GM12878 (cell line): ENCODE data around the gene RPL10. TPM values are rescaled to one million over a fixed set of nuclear protein-coding genes. Genes with fewer than 3 reads are reported as not detected.

ENCODE experiments used
- ATAC-seq: fragments of 200-7000 bp; cut with Tn5 transposase; 3 replicates; pipeline ENCODE4 v1.9.1; 2020; ENCODE audit warnings: mild to moderate bottlenecking, moderate library complexity
- BruUV-seq: library from RNA; stranded (reverse); fragments of 400-500 nt; replicated peaks from 2 replicates; lab custom pipeline; 2021; lab: Mats Ljungman, UMichigan
- CTCF ChIA-PET: fragments of 300-600 bp; sonication (Branson Sonifier 250); formaldehyde crosslinking; extraction: SDS; loops from one replicate; lab custom pipeline; 2021; ENCODE audit warnings: inconsistent platforms; lab: Yijun Ruan, JAX
- POLR2A ChIA-PET: fragments of 350-600 bp; formaldehyde crosslinking; extraction: SDS; loops from one replicate; lab custom pipeline; 2021; ENCODE audit warnings: inconsistent platforms; lab: Charles Lee
- RAD21 ChIA-PET: fragments of 300-600 bp; sonication (Branson Sonifier 250); formaldehyde crosslinking; loops from one replicate; lab custom pipeline; 2023; ENCODE audit warnings: antibody characterized with exemption; ENCODE audit not compliant: unreplicated experiment; lab: Charles Lee
- SMC1A ChIA-PET: fragments of 300-600 bp; sonication (Branson Sonifier 250); formaldehyde crosslinking; loops from one replicate; lab custom pipeline; 2023; ENCODE audit not compliant: unreplicated experiment, uncharacterized antibody; lab: Charles Lee
- DNase-seq: peaks from one replicate; pipeline ENCODE4 v3.0.0-alpha.2; 2011; ENCODE audit warnings: low read depth, low spot score
- FAIRE-seq: peaks from 3 replicates; lab custom pipeline; 2011; peaks lifted over from hg19 to GRCh38; lab: Jason Lieb, UNC
- H2AFZ ChIP-seq: 2 replicates; pipeline ENCODE4 v1.6.0; 2011; ENCODE audit warnings: low read depth, low read length, control low read depth; ENCODE audit not compliant: control insufficient read depth
- H3K27ac ChIP-seq: 2 replicates; pipeline ENCODE4 v1.5.1; 2011; ENCODE audit warnings: control low read depth; ENCODE audit not compliant: control insufficient read depth, insufficient read depth
- H3K27me3 ChIP-seq, 2 experiments: replicated peaks in 1 of 2; 2 replicates each; pipeline versions ENCODE4 v1.6.0 to v1.6.1; 2011; ENCODE audit warnings: low read length in 1 of 2; ENCODE audit not compliant: control insufficient read depth in 2 of 2, insufficient read depth in 2 of 2
- H3K36me3 ChIP-seq, 2 experiments: 2 replicates each; pipeline ENCODE4 v1.5.1; 2011; ENCODE audit warnings: low read length in 1 of 2; ENCODE audit not compliant: control insufficient read depth in 2 of 2, insufficient read depth in 2 of 2
- H3K4me1 ChIP-seq: 2 replicates; pipeline ENCODE4 v1.6.1; 2011; ENCODE audit warnings: mild to moderate bottlenecking, low read length, moderate library complexity, mixed read lengths; ENCODE audit not compliant: control insufficient read depth, insufficient read depth
- H3K4me2 ChIP-seq: 2 replicates; pipeline ENCODE4 v1.6.0; 2011; ENCODE audit warnings: control low read depth; ENCODE audit not compliant: control insufficient read depth, insufficient read depth
- H3K4me3 ChIP-seq: fragments of 200-600 bp; sonication (generic); 2 replicates; pipeline ENCODE4 v1.5.1; 2016
- H3K79me2 ChIP-seq: 2 replicates; pipeline ENCODE4 v1.6.0; 2011; ENCODE audit warnings: low read length; ENCODE audit not compliant: control insufficient read depth, insufficient read depth
- H3K9ac ChIP-seq: 2 replicates; pipeline ENCODE4 v1.8.0; 2011; ENCODE audit warnings: low read length, control low read depth, mixed read lengths; ENCODE audit not compliant: control insufficient read depth, insufficient read depth
- H3K9me3 ChIP-seq: replicated peaks from 3 replicates; pipeline ENCODE4 v1.5.1; 2011; ENCODE audit warnings: mild to moderate bottlenecking, low read length; ENCODE audit not compliant: control insufficient read depth, insufficient read depth
- H4K20me1 ChIP-seq: 2 replicates; pipeline ENCODE4 v1.6.0; 2011; ENCODE audit not compliant: control insufficient read depth, insufficient read depth
- CEBPZ ChIP-seq: fragments of 150-350 bp; IDR thresholded peaks from 2 replicates; pipeline ENCODE4 v1.6.1; 2016; ENCODE audit warnings: low read depth, low read length
- CREM ChIP-seq: IDR thresholded peaks from 2 replicates; pipeline ENCODE4 v1.6.1; 2014; ENCODE audit warnings: antibody characterized with exemption, low read depth
- MEF2A ChIP-seq: IDR thresholded peaks from 2 replicates; pipeline ENCODE4 v1.6.1; 2011; ENCODE audit warnings: low read depth, mild to moderate bottlenecking, low read length, moderate library complexity; ENCODE audit not compliant: insufficient read depth
- NKRF ChIP-seq: fragments of 450-650 bp; conservative IDR thresholded peaks from 2 replicates; pipeline ENCODE4 v1.6.1; 2017; ENCODE audit warnings: mild to moderate bottlenecking, moderate library complexity
- NR2F1 ChIP-seq: fragments of 450-650 bp; conservative IDR thresholded peaks from 2 replicates; pipeline ENCODE4 v1.6.1; 2017; ENCODE audit warnings: mild to moderate bottlenecking
- PBX3 ChIP-seq: IDR thresholded peaks from 2 replicates; pipeline ENCODE4 v1.6.1; 2011; ENCODE audit warnings: mild to moderate bottlenecking, low read depth, low read length, moderate library complexity; ENCODE audit not compliant: insufficient replicate concordance
- WRNIP1 ChIP-seq: IDR thresholded peaks from 2 replicates; pipeline ENCODE4 v1.6.1; 2011; ENCODE audit warnings: low read depth, low read length, improper control_type of control experiment, borderline replicate concordance
- ZBTB40 ChIP-seq: fragments of 450-650 bp; IDR thresholded peaks from 2 replicates; pipeline ENCODE4 v1.6.1; 2016; ENCODE audit warnings: mild to moderate bottlenecking, moderate library complexity, borderline replicate concordance
- ZNF24 ChIP-seq: fragments of 450-650 bp; IDR thresholded peaks from 2 replicates; pipeline ENCODE4 v1.6.1; 2017; ENCODE audit warnings: antibody characterized with exemption, mild to moderate bottlenecking
- ZNF384 ChIP-seq: IDR thresholded peaks from 2 replicates; pipeline ENCODE4 v1.6.1; 2012; ENCODE audit warnings: low read depth, mild to moderate bottlenecking, low read length, improper control_type of control experiment, borderline replicate concordance
- WGBS: methylation state at CpG from one replicate; pipeline ENCODE4 v1.1.6; 2016; ENCODE audit warnings: low lambda C conversion rate; ENCODE audit not compliant: insufficient replicate concordance, insufficient coverage; ENCODE audit errors: missing lambda C conversion rate; 5-methylcytosine and 5-hydroxymethylcytosine counted together
- in situ Hi-C: fragments of 300-500 bp; cut with MboI; formaldehyde crosslinking; loops from 9 replicates; pipeline ENCODE4 v1.14.3; 2018; ENCODE audit warnings: mixed read lengths
- intact Hi-C: fragments of 100-400 bp; cut with micrococcal nuclease; formaldehyde crosslinking; loops from one replicate; pipeline ENCODE4 v1.14.2; 2022; ENCODE audit not compliant: unreplicated experiment
- polyA plus RNA-seq, 11 experiments: library from polyadenylated mRNA; depleted of rRNA in 4 of 11; unstranded in 6 of 11; stranded (reverse) in 5 of 11; fragments of >200 nt; fragmentation: Nextera tagmentation in 4 of 11; fragmentation: Illumina TruSeq in 1 of 11; extraction: Ambion mirVana in 4 of 11; extraction: Trizol in 1 of 11; gene quantifications; 1 replicate in 1 of 11; 2 replicates in 10 of 11; pipeline versions ENCODE4 v1.2.1 to v1.2.3, GENCODE V29; 2011 to 2016; ENCODE audit warnings: inconsistent platforms in 2 of 11, missing spikeins in 2 of 11, low read depth in 1 of 11
- total RNA-seq, 4 experiments: library from RNA; depleted of rRNA in 3 of 4; stranded (reverse); fragments of >200 nt in 3 of 4; fragmentation: Illumina TruSeq in 1 of 4; extraction: Trizol in 1 of 4; gene quantifications; 2 replicates each; pipeline versions ENCODE4 v1.2.1 to v1.2.3, GENCODE V29; 2013 to 2021

Gene RPL10
- total and polyA plus RNA-seq, 10 of the 15 experiments (the other 5 are each of a cell fraction or from before 2014, with no cell fraction given), result 1,938 to 7,222 (median 4,494) TPM

- in situ Hi-C loops, result no loop called here
- SMC1A ChIA-PET, result no interaction called here
- Histone ChIP-seq H3K9ac (peak overlapping the region; percentile 78; the same call in 1 of the 2 replicates), H3K27me3 (no peaks in the 10 kb centered on the region), H3K4me1 (peaks cover 8% of the 10 kb centered on the region), H3K4me3 (peak overlapping the region; percentile 88; the same call in 1 of the 2 replicates), H3K27ac (peak overlapping the region; percentile 80), H3K9me3 (no peaks in the 10 kb centered on the region; the same call in 2 of the 3 replicates), H3K79me2 (peaks cover 35% of the 10 kb centered on the region), H4K20me1 (no peaks in the 10 kb centered on the region), H3K4me2 (peak overlapping the region; percentile 62), H2AFZ (no peak overlapping the region), H3K36me3 (peaks cover 2 to 32% of the 10 kb centered on the region in 2 experiments; a peak in 3 of 4 replicates)
- CTCF ChIA-PET, result no interaction called here
- POLR2A ChIA-PET, result interaction anchor here (0.7 to 1.0 kb wide), 2 partner anchors 9 to 122 kb away, joined by 3 to 4 read pairs; partner anchors contain the start of gene SLC10A3
- FAIRE-seq (peak; percentile 18), ATAC-seq (peak; percentile 53), DNase-seq (peak; percentile 60)
- BruUV-seq, result no TSS peak
- intact Hi-C loops, result loop anchor here (1.0 kb wide), 1 partner anchor 10 kb away; the partner anchor contains the start of gene EMD
- 7% methylated on average over 14 of the region's 16 CpGs for WGBS
- RAD21 ChIA-PET, result no interaction called here
- TF ChIP-seq ZBTB40, result no peak
- TF ChIP-seq NR2F1, result peak; percentile 77
- no peak for TF ChIP-seq CREM
- no peak for TF ChIP-seq WRNIP1
- no peak for TF ChIP-seq CEBPZ
- TF ChIP-seq NKRF, result peak; percentile 29; the same call in 1 of the 2 replicates
- no peak for TF ChIP-seq MEF2A
- TF ChIP-seq ZNF384, result no peak
- TF ChIP-seq ZNF24, result no peak
- TF ChIP-seq PBX3, result no peak
These were observed 29.3 kb upstream of the RPL10 start for GRCh38 chrX:154368630-154369448.
